OCI-LY1 (cell line): ENCODE measurements around the gene PLCD1.

ENCODE experiments used
- H2AFZ ChIP-seq: fragments of 200-600 bp; sonication (generic), shearing (Covaris generic); 2 replicates; pipeline ENCODE4 v1.6.0; 2014; ENCODE audit warnings: antibody characterized with exemption, mild to moderate bottlenecking, low read length
- H3F3A ChIP-seq: fragments of 200-600 bp; sonication (generic), shearing (Covaris generic); 2 replicates; pipeline ENCODE4 v1.6.0; 2014; ENCODE audit warnings: mild to moderate bottlenecking, antibody characterized with exemption, low read length, moderate library complexity; ENCODE audit not compliant: insufficient read depth
- H3K27ac ChIP-seq: fragments of 200-600 bp; sonication (generic); 2 replicates; pipeline ENCODE4 v1.5.1; 2014; ENCODE audit warnings: low read length, mixed run types, mild to moderate bottlenecking, low read depth; ENCODE audit not compliant: poor library complexity, severe bottlenecking
- H3K27me3 ChIP-seq: fragments of 200-600 bp; sonication (generic); 2 replicates; pipeline ENCODE4 v1.6.0; 2014; ENCODE audit warnings: antibody characterized with exemption, mild to moderate bottlenecking, low read length, moderate library complexity; ENCODE audit not compliant: insufficient read depth
- H3K36me3 ChIP-seq: fragments of 200-600 bp; sonication (generic); 2 replicates; pipeline ENCODE4 v1.6.1; 2014; ENCODE audit warnings: mild to moderate bottlenecking, antibody characterized with exemption, low read length, moderate library complexity, mixed read lengths; ENCODE audit not compliant: insufficient read depth
- H3K4me1 ChIP-seq: fragments of 200-600 bp; sonication (generic); 2 replicates; pipeline ENCODE4 v1.5.1; 2014; ENCODE audit warnings: mild to moderate bottlenecking, low read length, moderate library complexity; ENCODE audit not compliant: insufficient read depth, severe bottlenecking
- H3K4me2 ChIP-seq: fragments of 200-600 bp; sonication (generic), shearing (Covaris generic); 2 replicates; pipeline ENCODE4 v1.6.1; 2014; ENCODE audit warnings: low read length
- H3K4me3 ChIP-seq: fragments of 200-600 bp; sonication (generic); 2 replicates; pipeline ENCODE4 v1.5.1; 2014; ENCODE audit warnings: low read length, low read depth, mild to moderate bottlenecking, mixed read lengths; ENCODE audit not compliant: poor library complexity, severe bottlenecking
- H3K79me2 ChIP-seq: fragments of 200-600 bp; shearing (Covaris generic); 2 replicates; pipeline ENCODE4 v1.6.1; 2016; ENCODE audit warnings: mixed run types, low read length, mixed read lengths; ENCODE audit not compliant: insufficient read depth
- H3K9ac ChIP-seq: fragments of 200-600 bp; sonication (generic), shearing (Covaris generic); 2 replicates; pipeline ENCODE4 v1.6.1; 2014; ENCODE audit warnings: mild to moderate bottlenecking, low read length, mixed read lengths
- H3K9me2 ChIP-seq: fragments of 200-600 bp; sonication (generic), shearing (Covaris generic); 2 replicates; pipeline ENCODE4 v1.6.1; 2014; ENCODE audit warnings: low read depth, mild to moderate bottlenecking, low read length, mixed read lengths
- H3K9me3 ChIP-seq: fragments of 200-600 bp; shearing (Covaris generic); 2 replicates; pipeline ENCODE4 v1.6.1; 2014; ENCODE audit warnings: low read length, mixed read lengths
- H4K20me1 ChIP-seq: fragments of 200-600 bp; sonication (generic), shearing (Covaris generic); 2 replicates; pipeline ENCODE4 v1.6.0; 2016; ENCODE audit warnings: mild to moderate bottlenecking, low read length; ENCODE audit not compliant: insufficient read depth
- CTCF ChIP-seq: fragments of 200-600 bp; sonication (generic), shearing (Covaris generic); IDR thresholded peaks from 2 replicates; pipeline ENCODE4 v1.5.1; 2017; ENCODE audit warnings: mild to moderate bottlenecking, antibody characterized with exemption, low read length, moderate library complexity, mixed read lengths
- EZH2 ChIP-seq: fragments of 200-600 bp; sonication (generic), shearing (Covaris generic); IDR thresholded peaks from 2 replicates; pipeline ENCODE4 v1.8.0; 2017; ENCODE audit warnings: borderline replicate concordance, mixed run types, mild to moderate bottlenecking, antibody characterized with exemption, low read length, moderate library complexity, mixed read lengths

PLCD1 gene

GRCh38 chr3:38004415-38005075 lies 24.9 kb downstream of the PLCD1 start:
- H3K4me3 ChIP-seq: no peak overlapping the region
- H3K9me2 ChIP-seq: no peaks in the 10 kb centered on the region
- H2AFZ ChIP-seq: no peak overlapping the region
- no peaks in the 10 kb centered on the region for H3F3A ChIP-seq
- no peak overlapping the region for H3K9ac ChIP-seq
- H3K4me2 ChIP-seq: no peak overlapping the region; the same call in 1 of the 2 replicates
- no peak overlapping the region for H3K27ac ChIP-seq
- no peaks in the 10 kb centered on the region for H3K9me3 ChIP-seq
- peak; percentile 88 for TF ChIP-seq CTCF
- no peak for TF ChIP-seq EZH2
- no peaks in the 10 kb centered on the region for H3K27me3 ChIP-seq
- no peaks in the 10 kb centered on the region for H4K20me1 ChIP-seq
- no peaks in the 10 kb centered on the region for H3K79me2 ChIP-seq
- peaks cover 22% of the 10 kb centered on the region; the same call in 1 of the 2 replicates for H3K36me3 ChIP-seq
- peaks cover 7% of the 10 kb centered on the region for H3K4me1 ChIP-seq

GRCh38 chr3:38003817-38004414 lies 25.5 kb downstream of the PLCD1 start:
- Histone ChIP-seq H3K79me2 (no peaks in the 10 kb centered on the region), H3K4me3 (no peak overlapping the region), H3K9me3 (no peaks in the 10 kb centered on the region), H3F3A (no peaks in the 10 kb centered on the region), H3K27ac (no peak overlapping the region), H2AFZ (no peak overlapping the region), H3K4me1 (peaks cover 12% of the 10 kb centered on the region), H3K36me3 (peaks cover 22% of the 10 kb centered on the region; the same call in 1 of the 2 replicates), H3K4me2 (no peak overlapping the region), H3K27me3 (no peaks in the 10 kb centered on the region), H3K9me2 (no peaks in the 10 kb centered on the region), H4K20me1 (no peaks in the 10 kb centered on the region), H3K9ac (no peak overlapping the region)
- no peak for TF ChIP-seq CTCF
- no peak for TF ChIP-seq EZH2

- Histone ChIP-seq H3K27ac (no peak overlapping the region), H3K9me2 (no peaks in the 10 kb centered on the region), H3K36me3 (peaks cover 22% of the 10 kb centered on the region; the same call in 1 of the 2 replicates), H2AFZ (no peak overlapping the region), H3K79me2 (no peaks in the 10 kb centered on the region), H3K9ac (no peak overlapping the region), H3F3A (no peaks in the 10 kb centered on the region), H3K9me3 (no peaks in the 10 kb centered on the region), H4K20me1 (no peaks in the 10 kb centered on the region), H3K4me2 (no peak overlapping the region), H3K4me1 (peaks cover 16% of the 10 kb centered on the region), H3K27me3 (no peaks in the 10 kb centered on the region), H3K4me3 (no peak overlapping the region)
- TF ChIP-seq EZH2 (no peak), CTCF (peak; percentile 96)
Measured at GRCh38 chr3:38003371-38003816, 26.0 kb downstream of the PLCD1 start.
